C4-2B (cell line): Measurements from ENCODE around the gene TSSK3.

Experiments
- H3K27ac ChIP-seq: fragments of 450-650 bp; 2 replicates; pipeline ENCODE4 v1.5.1; 2017
- ZFX ChIP-seq: fragments of 450-650 bp; IDR thresholded peaks from 2 replicates; pipeline ENCODE4 v1.6.1; 2017
- TF ChIP-seq, protein P1 (sequence below): fragments of 450-650 bp; conservative IDR thresholded peaks from 2 replicates; pipeline ENCODE4 v1.5.1; 2017; ENCODE audit warnings: mild to moderate bottlenecking

TSSK3 gene

DNA sequence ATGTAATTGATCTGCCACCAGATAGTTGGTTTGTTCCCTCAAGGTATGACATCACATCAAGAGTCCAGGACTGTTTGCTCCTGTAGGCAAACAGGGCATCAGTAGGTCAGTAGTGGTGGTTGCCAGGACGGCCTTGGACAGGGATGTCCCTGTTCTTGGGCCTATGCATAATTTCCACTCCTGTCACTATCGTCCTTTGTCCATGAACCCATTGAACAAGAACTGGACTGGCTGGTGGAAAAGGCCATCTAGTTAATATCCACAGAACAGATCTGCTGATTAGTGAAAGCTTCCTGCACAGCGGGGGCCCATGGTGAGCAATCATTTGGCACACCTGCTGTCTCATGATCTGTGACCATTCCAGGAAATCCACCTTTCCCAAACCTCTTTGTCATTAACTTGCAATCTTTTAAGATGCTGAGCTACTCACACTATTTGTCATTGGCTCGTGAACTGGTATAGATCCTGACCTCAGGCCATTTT, 44.3 kb downstream of the TSSK3 start:
- peak; percentile 13; the same call in 1 of the 2 replicates for TF ChIP-seq ZFX
- TF ChIP-seq, protein P1, sequence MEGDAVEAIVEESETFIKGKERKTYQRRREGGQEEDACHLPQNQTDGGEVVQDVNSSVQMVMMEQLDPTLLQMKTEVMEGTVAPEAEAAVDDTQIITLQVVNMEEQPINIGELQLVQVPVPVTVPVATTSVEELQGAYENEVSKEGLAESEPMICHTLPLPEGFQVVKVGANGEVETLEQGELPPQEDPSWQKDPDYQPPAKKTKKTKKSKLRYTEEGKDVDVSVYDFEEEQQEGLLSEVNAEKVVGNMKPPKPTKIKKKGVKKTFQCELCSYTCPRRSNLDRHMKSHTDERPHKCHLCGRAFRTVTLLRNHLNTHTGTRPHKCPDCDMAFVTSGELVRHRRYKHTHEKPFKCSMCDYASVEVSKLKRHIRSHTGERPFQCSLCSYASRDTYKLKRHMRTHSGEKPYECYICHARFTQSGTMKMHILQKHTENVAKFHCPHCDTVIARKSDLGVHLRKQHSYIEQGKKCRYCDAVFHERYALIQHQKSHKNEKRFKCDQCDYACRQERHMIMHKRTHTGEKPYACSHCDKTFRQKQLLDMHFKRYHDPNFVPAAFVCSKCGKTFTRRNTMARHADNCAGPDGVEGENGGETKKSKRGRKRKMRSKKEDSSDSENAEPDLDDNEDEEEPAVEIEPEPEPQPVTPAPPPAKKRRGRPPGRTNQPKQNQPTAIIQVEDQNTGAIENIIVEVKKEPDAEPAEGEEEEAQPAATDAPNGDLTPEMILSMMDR, result no peak
- peak overlapping the region; percentile 55; the same call in 1 of the 2 replicates for H3K27ac ChIP-seq

DNA sequence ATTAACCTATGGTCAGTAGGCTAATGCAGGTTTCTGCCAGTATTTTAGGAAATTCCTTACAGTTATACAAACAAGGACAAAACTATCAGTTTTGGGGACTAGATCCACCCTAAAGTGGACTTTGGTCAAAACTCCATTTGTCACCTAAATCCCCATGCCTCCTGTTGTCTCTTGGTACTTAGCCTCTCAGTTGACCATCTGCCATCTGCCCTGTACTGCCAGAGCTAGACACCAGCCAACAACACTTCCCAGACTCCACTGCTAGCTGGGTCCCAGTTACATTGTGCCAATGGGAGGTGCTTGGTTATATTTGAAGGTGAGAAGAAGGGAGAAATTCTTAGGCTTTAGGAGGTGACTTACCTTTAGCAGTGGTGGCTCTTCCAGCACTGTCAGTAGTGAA, 48.9 kb downstream of the TSSK3 start:
- TF ChIP-seq ZFX, result no peak
- TF ChIP-seq, protein P1, result no peak
- no peak overlapping the region for H3K27ac ChIP-seq

DNA sequence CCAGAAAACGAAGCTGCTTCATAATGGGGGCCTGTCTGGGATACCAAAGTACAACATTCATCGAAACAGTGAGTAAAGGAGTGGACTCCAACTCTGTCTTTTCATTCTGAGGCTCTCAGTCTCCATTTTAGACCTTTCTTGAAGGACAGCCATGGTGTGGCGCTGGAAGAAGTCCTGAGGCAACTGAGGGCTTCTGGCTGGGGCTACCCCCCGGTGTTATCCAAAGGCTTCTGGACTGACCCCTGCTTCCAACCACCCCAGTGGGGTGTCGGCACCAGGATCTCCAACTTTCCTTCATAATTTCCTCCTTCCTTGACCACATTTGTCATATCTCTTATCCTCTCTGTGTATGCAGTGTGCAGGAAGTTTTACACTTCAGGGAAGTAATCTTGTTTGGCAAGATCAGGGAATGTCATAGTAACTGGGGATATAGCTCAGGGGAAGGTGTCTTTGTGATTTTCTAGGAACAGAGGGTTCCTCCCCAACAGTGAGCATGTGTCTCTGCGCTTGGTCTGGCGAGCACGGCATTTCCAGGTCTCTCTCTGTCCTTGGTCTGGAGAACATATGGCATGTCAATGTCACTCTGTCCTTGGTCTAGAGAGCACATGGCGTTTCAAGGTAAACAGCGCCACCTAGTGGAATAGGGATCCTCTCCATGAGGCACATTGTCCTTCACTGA, 51.3 kb downstream of the TSSK3 start:
- no peak for TF ChIP-seq ZFX
- TF ChIP-seq, protein P1, result peak; percentile 86
- peak overlapping the region; percentile 41 for H3K27ac ChIP-seq
